Mesangial cell (primary cell): Measurements from ENCODE around the gene ZNF211. TPM values are rescaled to one million over a fixed set of nuclear protein-coding genes. Genes with fewer than 3 reads are reported as not detected.

Experiments
- total RNA-seq: library from RNA; depleted of rRNA; stranded (reverse); fragments of >200 nt; gene quantifications from 2 replicates; pipeline ENCODE4 v1.2.3, GENCODE V29; 2015

Gene ZNF211
- 4.2 and 7.5 TPM in 2 replicates for total RNA-seq

DNA sequence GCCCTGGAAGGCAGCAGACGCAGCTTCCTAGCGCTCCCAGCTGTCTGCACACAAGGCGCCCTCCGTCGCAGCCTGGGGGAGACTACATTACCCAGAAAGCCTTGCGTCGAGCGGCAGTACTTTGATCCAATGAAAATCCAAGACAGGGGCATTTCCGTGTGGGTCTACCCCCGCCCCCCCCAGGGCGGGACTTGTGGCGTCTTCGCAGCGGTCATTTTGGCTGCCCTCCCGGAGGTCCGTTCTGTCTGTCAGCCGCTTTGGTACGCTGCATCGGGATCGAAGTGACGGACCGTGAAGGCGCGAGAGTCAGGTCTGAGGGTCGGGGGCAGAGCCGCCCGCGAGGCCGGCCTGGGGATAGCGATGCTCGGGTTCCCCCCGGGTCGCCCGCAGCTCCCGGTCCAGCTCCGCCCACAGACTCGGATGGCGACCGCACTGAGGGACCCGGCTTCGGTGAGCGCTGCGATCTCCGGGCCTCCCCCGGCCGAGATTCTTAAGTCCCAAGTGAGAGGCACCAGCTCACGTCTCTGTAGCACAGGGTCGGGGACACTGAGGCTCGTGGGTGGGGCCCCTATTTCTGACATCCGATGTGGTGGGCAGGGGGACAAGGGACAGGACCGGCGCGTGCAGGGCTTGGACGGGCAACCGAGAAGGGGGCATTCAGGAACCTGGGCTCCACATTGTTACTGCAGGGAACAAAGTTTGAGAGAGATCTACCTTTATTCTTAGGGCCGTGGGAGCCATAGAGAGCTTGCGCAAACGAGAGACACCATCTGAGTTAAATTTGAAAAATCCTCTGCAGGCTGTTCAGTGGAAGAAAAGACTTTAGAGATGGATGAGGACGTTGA, at the start of gene ZNF211:
TSS of gene ZNF211 (plus strand) at position 182 of the 845 bp plus-strand sequence. CDS start at position 361, 179 bp downstream.

DNA sequence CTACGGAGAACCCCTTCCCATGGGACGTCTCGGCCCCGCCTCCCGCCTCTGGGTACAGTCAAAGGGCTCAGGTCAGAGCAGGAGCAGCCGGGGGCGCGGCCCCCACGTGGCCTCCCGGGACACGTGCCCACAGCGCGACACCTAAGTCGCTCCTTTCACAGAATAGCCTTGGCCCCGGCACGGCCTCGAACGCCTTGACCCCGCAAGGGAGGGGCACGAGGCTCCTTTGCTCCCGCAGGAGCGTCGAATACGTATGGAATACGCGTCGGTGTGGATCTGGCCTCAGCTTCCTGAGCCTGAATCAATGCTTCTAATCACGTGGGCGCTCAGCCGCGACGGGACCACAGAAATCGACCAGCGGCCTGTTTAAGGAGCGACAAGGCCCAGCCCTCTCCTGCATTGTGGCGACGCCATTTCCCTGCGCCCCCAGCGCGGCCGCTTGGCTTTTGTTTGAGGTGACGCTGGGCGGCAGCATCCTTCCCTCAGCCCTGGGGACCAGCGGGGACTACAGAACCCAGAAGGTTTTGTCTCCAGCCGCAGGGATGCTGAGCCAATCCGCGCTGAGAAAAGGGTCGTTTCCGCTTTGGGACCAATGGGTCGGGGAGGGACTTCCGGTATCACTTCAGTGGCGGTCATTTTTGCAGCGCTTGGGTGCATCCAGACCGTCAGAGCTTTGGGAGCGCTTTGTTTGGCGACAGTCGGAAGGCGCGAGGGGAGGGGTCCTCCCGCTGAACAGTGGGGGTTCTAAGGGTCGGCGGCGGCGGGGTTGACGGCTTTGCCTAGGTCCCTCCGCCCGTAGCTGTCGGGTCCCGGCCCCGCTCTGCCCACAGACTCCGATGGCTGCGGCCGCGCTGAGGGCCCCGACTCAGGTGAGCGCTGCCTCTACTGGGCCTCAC, 49.2 kb upstream of the ZNF211 start, which contains the start of gene ZIK1:
TSS of gene ZIK1 (plus strand) at position 625 of the 896 bp plus-strand sequence. CDS start at position 837, 212 bp downstream.

DNA sequence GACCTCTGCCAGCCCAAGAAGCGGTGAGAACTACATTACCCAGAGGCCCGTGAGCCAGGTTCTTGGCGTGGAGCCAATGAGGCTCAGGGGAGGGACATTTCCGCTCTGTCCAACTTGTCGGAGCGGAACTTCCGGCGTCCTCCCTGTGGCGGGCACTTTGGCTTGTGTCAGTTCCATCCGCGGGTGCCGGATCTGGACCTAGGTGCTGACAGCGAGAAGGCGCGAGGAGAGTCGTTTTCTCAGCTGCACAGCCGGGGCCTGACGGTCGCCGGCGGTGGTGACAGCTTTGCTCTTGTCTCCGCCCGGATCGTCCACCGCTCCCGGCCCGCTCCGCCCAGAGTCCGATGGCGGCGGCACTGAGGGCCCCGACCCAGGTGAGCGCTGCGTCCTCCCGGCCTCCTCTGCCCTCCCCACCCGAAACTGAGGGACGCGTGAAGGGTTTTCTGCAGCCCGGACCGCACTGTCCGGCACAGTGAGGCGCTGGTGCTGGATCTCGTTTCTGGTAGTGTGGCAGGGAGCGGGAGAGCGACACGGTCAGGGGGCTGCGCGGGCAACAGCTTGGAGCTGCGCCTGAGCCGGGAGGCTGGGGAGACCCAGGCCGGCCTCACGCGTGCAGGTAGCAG, 33.1 kb upstream of the ZNF211 start, which contains the start of gene ZNF530:
TSS of gene ZNF530 (plus strand) at position 125 of the 623 bp plus-strand sequence. CDS start 4,461 bp downstream, outside the sequence.

DNA sequence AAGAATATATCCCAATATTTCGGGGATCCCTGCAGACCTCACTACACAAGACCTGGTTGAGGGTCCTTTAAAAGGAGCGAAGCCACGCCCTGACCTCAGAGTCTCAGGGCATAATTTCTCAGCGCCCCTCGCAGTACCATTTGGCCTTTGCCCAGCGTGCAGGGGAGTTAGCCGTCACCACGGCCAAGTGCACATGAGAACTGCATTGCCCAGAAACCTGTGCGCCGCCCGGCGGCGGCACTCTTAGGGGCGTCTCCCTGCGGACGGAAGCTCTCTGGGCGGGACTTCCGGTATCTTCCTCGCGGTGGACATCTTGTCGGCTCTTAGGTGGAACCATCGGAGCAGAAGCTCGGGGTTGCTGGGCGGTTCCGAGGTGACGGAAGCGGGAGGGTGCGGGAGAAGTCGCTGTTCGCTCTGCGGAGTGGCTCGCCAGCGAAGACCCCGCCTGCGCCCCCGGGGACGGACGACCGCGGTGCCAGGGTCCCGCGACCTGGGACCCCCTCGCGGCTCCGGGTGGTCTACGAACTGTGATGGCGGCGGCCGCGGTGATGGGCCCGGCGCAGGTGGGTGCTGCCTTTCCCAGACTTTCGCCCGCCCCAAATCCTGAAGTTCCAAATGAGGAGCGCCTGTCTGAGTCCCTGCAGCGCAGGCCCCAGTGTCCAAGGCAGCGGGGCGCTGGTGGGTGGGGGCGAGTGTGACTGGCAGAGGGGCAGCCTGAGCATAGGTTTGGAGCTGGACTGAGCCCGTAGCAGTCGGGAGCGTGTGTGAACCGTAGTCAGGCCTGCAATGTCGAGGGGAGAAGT, 18.8 kb upstream of the ZNF211 start, which contains the start of gene ZNF134:
TSS of gene ZNF134 (plus strand) at position 302 of the 803 bp plus-strand sequence. CDS start 5,227 bp downstream, outside the sequence.

DNA sequence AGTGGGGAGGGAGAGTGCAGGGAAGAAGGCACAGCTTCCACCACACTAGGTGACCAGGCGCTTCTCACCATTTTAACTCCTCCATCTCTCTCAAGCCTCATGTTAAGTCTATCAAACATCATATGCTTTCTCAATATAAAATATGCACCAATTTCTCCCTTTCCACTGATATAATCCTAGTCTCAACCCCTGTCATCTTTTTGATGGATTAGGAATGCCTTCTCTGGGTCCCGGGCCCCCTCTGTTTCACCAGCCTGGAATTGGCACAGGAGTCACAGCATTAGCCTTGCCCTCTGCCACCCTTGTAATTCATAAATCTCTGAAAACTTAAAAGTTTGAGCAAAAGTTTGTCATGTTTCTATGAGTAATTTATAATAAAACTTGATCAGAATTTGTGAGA, 35.7 kb downstream of the ZNF211 start, which contains the start of gene ZSCAN4:
TSS of gene ZSCAN4 (plus strand) at position 301 of the 400 bp plus-strand sequence. CDS start 7,211 bp downstream, outside the sequence.

Other genes with a start within 250 kb of the ZNF211 start
- gene ZNF548, start 243.3 kb upstream of the ZNF211 start, total RNA-seq, result 6.2 and 9.1 TPM in 2 replicates
- gene ZNF17, start 222.0 kb upstream of the ZNF211 start, total RNA-seq, result 4.1 TPM in 2 replicates
- gene ZNF749, start 197.8 kb upstream of the ZNF211 start, total RNA-seq, result 7.5 and 16.3 TPM in 2 replicates
- under 0.01 TPM in 1 of 2 replicates, not detected in the other for gene VN1R1, start 176.0 kb upstream of the ZNF211 start, total RNA-seq
- gene ZNF772, start 155.6 kb upstream of the ZNF211 start, total RNA-seq, result 3.9 and 11.2 TPM in 2 replicates
- gene ZNF419, start 145.4 kb upstream of the ZNF211 start, total RNA-seq, result 3.7 and 9.6 TPM in 2 replicates
- gene ZNF773, start 133.2 kb upstream of the ZNF211 start, total RNA-seq, result 3.9 and 13.6 TPM in 2 replicates
- 2.3 and 4.6 TPM in 2 replicates for gene ZNF549, start 105.8 kb upstream of the ZNF211 start, total RNA-seq
- 2.8 and 3.9 TPM in 2 replicates for gene ZNF550, start 73.3 kb upstream of the ZNF211 start, total RNA-seq
- 2.6 and 4.2 TPM in 2 replicates for gene ZNF416, start 54.3 kb upstream of the ZNF211 start, total RNA-seq
- gene ZIK1, start 49.0 kb upstream of the ZNF211 start, total RNA-seq, result 4.1 and 7.5 TPM in 2 replicates
- 3.5 and 4.1 TPM in 2 replicates for gene ZNF530, start 33.3 kb upstream of the ZNF211 start, total RNA-seq
- gene ZNF134, start 18.9 kb upstream of the ZNF211 start, total RNA-seq, result 9.6 and 17.4 TPM in 2 replicates
- not detected in 2 replicates for gene ZSCAN4, start 35.8 kb downstream of the ZNF211 start, total RNA-seq
- 4.6 and 7.2 TPM in 2 replicates for gene ZNF551, start 48.8 kb downstream of the ZNF211 start, total RNA-seq
- gene ZNF154, start 76.0 kb downstream of the ZNF211 start, total RNA-seq, result 0.98 and 2.2 TPM in 2 replicates
- 2.9 and 4.7 TPM in 2 replicates for gene ZNF671, start 94.5 kb downstream of the ZNF211 start, total RNA-seq
- gene ZNF776, start 113.6 kb downstream of the ZNF211 start, total RNA-seq, result 8.0 and 14.2 TPM in 2 replicates
- 6.8 and 8.1 TPM in 2 replicates for gene ZNF586, start 136.5 kb downstream of the ZNF211 start, total RNA-seq
- 3.9 and 5.8 TPM in 2 replicates for gene ZNF552, start 181.7 kb downstream of the ZNF211 start, total RNA-seq
- gene ZNF587B, start 197.1 kb downstream of the ZNF211 start, total RNA-seq, result 6.8 and 8.4 TPM in 2 replicates
- gene ZNF587, start 216.7 kb downstream of the ZNF211 start, total RNA-seq, result 12.7 and 15.6 TPM in 2 replicates